GM21390 (cell line): Measurements from ENCODE around the gene KSR1.

ENCODE experiments used
- ATAC-seq: cut with Tn5 transposase; IDR thresholded peaks from one replicate; pipeline ENCODE4 v1.9.1; 2021; ENCODE audit not compliant: unreplicated experiment

The KSR1 gene

GRCh38 chr17:27581016-27581415, 124.8 kb downstream of the KSR1 start:
- ATAC-seq, result no peak

GRCh38 chr17:27582696-27583095, 126.4 kb downstream of the KSR1 start:
- no peak for ATAC-seq

- ATAC-seq, result peak; percentile 51
Measured at GRCh38 chr17:27585153-27585681, 129.0 kb downstream of the KSR1 start.

- no peak for ATAC-seq
Measured at GRCh38 chr17:27585792-27586191, 129.5 kb downstream of the KSR1 start.

- ATAC-seq, result no peak
Measured at GRCh38 chr17:27586203-27586721, 130.0 kb downstream of the KSR1 start.

- ATAC-seq, result no peak
Measured at GRCh38 chr17:27588354-27588753, 132.1 kb downstream of the KSR1 start.

- no peak for ATAC-seq
Measured at GRCh38 chr17:27590864-27591263, 134.6 kb downstream of the KSR1 start.

GRCh38 chr17:27591986-27592385, 135.7 kb downstream of the KSR1 start:
- ATAC-seq, result no peak

- ATAC-seq, result no peak
Measured at GRCh38 chr17:27593232-27593856, 137.1 kb downstream of the KSR1 start.

- no peak for ATAC-seq
Measured at GRCh38 chr17:27593857-27594255, 137.6 kb downstream of the KSR1 start.

GRCh38 chr17:27595208-27595607, 139.0 kb downstream of the KSR1 start:
- no peak for ATAC-seq

- ATAC-seq, result no peak
Measured at GRCh38 chr17:27596096-27596495, 139.8 kb downstream of the KSR1 start.

- no peak for ATAC-seq
Measured at GRCh38 chr17:27596566-27597187, 140.4 kb downstream of the KSR1 start.

GRCh38 chr17:27597188-27597580, 140.9 kb downstream of the KSR1 start:
- no peak for ATAC-seq

GRCh38 chr17:27597783-27598320, 141.6 kb downstream of the KSR1 start:
- ATAC-seq, result no peak

- ATAC-seq, result no peak
Measured at GRCh38 chr17:27598337-27599050, 142.2 kb downstream of the KSR1 start.

- ATAC-seq, result no peak
Measured at GRCh38 chr17:27600471-27600870, 144.2 kb downstream of the KSR1 start.

GRCh38 chr17:27601069-27601974, 145.1 kb downstream of the KSR1 start:
- no peak for ATAC-seq

- no peak for ATAC-seq
Measured at GRCh38 chr17:27601975-27602302, 145.7 kb downstream of the KSR1 start.

GRCh38 chr17:27602721-27603420, 146.6 kb downstream of the KSR1 start:
- no peak for ATAC-seq
